Measurements from ENCODE around the gene NHSL1.

DNA sequence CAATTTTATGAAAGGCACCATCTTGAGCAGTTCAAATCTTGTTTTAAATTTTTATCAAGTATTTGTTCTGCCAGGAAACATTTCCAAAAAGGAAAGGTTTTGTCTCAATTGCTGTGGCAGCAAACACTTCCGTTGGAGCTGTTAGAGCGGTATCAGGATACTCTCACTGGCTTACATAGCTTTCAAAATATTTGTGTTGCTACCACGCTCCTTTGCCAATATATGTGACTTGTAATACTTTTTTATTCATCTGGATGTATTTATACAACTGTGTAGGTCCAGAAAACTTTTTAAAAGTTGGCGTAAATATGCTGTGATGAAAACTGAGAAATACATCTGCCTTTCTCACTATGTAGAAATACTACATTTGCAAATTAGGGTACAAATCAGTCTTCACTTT is 37.8 kb upstream of the NHSL1 start:
- TF ChIP-seq ZNF623 (tag by site-specific recombination; IDR thresholded peaks at IDR 0.05) (no peak), MZF1 (tag by site-specific recombination; IDR thresholded peaks at IDR 0.05; ENCODE audit: borderline replicate concordance) (no peak), HOXA7 (CRISPR knock-in tag; IDR thresholded peaks at IDR 0.05; ENCODE audit: borderline replicate concordance) (no peak), YY1 (tag by site-specific recombination; IDR thresholded peaks at IDR 0.05) (no peak), ZNF416 (tag by site-specific recombination; IDR thresholded peaks at IDR 0.05) (no peak), ZNF24 (tag by site-specific recombination; IDR thresholded peaks at IDR 0.05) (no peak)
- TF ChIP-seq, protein P1, sequence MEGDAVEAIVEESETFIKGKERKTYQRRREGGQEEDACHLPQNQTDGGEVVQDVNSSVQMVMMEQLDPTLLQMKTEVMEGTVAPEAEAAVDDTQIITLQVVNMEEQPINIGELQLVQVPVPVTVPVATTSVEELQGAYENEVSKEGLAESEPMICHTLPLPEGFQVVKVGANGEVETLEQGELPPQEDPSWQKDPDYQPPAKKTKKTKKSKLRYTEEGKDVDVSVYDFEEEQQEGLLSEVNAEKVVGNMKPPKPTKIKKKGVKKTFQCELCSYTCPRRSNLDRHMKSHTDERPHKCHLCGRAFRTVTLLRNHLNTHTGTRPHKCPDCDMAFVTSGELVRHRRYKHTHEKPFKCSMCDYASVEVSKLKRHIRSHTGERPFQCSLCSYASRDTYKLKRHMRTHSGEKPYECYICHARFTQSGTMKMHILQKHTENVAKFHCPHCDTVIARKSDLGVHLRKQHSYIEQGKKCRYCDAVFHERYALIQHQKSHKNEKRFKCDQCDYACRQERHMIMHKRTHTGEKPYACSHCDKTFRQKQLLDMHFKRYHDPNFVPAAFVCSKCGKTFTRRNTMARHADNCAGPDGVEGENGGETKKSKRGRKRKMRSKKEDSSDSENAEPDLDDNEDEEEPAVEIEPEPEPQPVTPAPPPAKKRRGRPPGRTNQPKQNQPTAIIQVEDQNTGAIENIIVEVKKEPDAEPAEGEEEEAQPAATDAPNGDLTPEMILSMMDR (tag by site-specific recombination; IDR thresholded peaks at IDR 0.05), result no peak
- TF ChIP-seq, protein P2, sequence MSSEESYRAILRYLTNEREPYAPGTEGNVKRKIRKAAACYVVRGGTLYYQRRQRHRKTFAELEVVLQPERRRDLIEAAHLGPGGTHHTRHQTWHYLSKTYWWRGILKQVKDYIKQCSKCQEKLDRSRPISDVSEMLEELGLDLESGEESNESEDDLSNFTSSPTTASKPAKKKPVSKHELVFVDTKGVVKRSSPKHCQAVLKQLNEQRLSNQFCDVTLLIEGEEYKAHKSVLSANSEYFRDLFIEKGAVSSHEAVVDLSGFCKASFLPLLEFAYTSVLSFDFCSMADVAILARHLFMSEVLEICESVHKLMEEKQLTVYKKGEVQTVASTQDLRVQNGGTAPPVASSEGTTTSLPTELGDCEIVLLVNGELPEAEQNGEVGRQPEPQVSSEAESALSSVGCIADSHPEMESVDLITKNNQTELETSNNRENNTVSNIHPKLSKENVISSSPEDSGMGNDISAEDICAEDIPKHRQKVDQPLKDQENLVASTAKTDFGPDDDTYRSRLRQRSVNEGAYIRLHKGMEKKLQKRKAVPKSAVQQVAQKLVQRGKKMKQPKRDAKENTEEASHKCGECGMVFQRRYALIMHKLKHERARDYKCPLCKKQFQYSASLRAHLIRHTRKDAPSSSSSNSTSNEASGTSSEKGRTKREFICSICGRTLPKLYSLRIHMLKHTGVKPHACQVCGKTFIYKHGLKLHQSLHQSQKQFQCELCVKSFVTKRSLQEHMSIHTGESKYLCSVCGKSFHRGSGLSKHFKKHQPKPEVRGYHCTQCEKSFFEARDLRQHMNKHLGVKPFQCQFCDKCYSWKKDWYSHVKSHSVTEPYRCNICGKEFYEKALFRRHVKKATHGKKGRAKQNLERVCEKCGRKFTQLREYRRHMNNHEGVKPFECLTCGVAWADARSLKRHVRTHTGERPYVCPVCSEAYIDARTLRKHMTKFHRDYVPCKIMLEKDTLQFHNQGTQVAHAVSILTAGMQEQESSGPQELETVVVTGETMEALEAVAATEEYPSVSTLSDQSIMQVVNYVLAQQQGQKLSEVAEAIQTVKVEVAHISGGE (tag by site-specific recombination; conservative IDR thresholded peaks at IDR 0.05; ENCODE audit: low read depth), result no peak
- TF ChIP-seq, protein P3, sequence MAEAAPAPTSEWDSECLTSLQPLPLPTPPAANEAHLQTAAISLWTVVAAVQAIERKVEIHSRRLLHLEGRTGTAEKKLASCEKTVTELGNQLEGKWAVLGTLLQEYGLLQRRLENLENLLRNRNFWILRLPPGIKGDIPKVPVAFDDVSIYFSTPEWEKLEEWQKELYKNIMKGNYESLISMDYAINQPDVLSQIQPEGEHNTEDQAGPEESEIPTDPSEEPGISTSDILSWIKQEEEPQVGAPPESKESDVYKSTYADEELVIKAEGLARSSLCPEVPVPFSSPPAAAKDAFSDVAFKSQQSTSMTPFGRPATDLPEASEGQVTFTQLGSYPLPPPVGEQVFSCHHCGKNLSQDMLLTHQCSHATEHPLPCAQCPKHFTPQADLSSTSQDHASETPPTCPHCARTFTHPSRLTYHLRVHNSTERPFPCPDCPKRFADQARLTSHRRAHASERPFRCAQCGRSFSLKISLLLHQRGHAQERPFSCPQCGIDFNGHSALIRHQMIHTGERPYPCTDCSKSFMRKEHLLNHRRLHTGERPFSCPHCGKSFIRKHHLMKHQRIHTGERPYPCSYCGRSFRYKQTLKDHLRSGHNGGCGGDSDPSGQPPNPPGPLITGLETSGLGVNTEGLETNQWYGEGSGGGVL (tag by site-specific recombination; IDR thresholded peaks at IDR 0.05), result no peak
